ENCODE data around the gene KCNMA1.

The KCNMA1 gene

DNA sequence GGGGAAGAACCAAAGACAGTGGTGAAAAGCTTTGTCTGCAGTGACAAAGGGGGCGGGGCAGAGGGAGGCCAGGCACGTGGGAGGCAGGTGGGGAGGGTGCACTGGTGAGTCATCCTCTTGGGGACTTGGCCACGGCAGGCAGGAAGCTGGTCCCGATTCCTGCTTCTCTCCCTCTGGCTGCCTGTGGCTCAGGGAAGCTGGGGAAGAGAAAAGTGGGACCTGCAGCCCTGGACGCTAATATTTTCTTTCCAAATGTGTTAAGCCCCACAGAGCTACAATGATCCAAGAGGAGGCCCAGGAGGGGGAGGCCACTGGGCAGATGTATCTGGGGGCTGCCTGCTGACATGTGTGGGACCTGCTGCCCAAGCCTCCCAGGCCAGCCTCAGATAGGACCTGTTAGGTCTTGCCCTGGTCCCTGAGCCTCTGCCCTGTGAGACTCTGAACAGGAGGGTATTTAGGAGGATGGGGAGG is 231.8 kb downstream of the KCNMA1 start:
- H2BK5ac ChIP-seq (ENCODE audit: low read depth, low read length, poor library complexity, severe bottlenecking): no peak overlapping the region
- H2AFZ ChIP-seq (ENCODE audit: low read depth, low read length): peak overlapping the region; percentile 10
- H3K4ac ChIP-seq (ENCODE audit: low read depth in 1 of 2, low read length in 2 of 2): peak overlapping the region; percentile 5 to 64
- H4K91ac ChIP-seq (ENCODE audit: low read length): peak overlapping the region; percentile 40
- H3K9ac ChIP-seq (ENCODE audit: low read length): peak overlapping the region; percentile 37
- peak overlapping the region; percentile 46 for H2AK5ac ChIP-seq (ENCODE audit: low read length, severe bottlenecking)
- no peaks in the 10 kb centered on the region for H3K36me3 ChIP-seq (ENCODE audit: control insufficient read depth in 1 of 2, insufficient read depth in 2 of 2, low read depth in 1 of 2, low read length in 2 of 2)
- H2BK15ac ChIP-seq (ENCODE audit: low read depth, poor library complexity, severe bottlenecking): no peak overlapping the region
- peak; percentile 78 for DNase-seq
- H3K4me2 ChIP-seq (ENCODE audit: low read length, poor library complexity, severe bottlenecking): no peak overlapping the region
- peak overlapping the region; percentile 33 for H4K8ac ChIP-seq (ENCODE audit: low read length)
- peaks cover 25% of the 10 kb centered on the region for H3K4me1 ChIP-seq (ENCODE audit: control insufficient read depth, insufficient read depth, low read depth, low read length)
- no peak overlapping the region for H3K14ac ChIP-seq (ENCODE audit: low read length in 2 of 2)
- peak overlapping the region; percentile 40 to 90 for H3K18ac ChIP-seq (ENCODE audit: low read depth in 1 of 2, low read length in 2 of 2)
- H3K9me3 ChIP-seq (ENCODE audit: control insufficient read depth, low read length): no peaks in the 10 kb centered on the region
- H3K4me3 ChIP-seq (ENCODE audit: insufficient read depth in 1 of 2, low read depth in 1 of 2, low read length in 2 of 2): no peak overlapping the region
- peak overlapping the region; percentile 7 for H3K27ac ChIP-seq (ENCODE audit: low read length, poor library complexity, severe bottlenecking)
- 2% methylated on average over 4 of the region's 5 CpGs for WGBS
- H2BK12ac ChIP-seq (ENCODE audit: low read length in 2 of 2): peak overlapping the region; percentile 51 to 99
- peak overlapping the region in 1 of 2 experiments; percentile 56 for H3K23ac ChIP-seq (ENCODE audit: low read length in 2 of 2)
- H3K27me3 ChIP-seq (ENCODE audit: control insufficient read depth in 1 of 2, insufficient read depth in 1 of 2, low read length in 2 of 2): no peaks in the 10 kb centered on the region
- peaks cover 13% of the 10 kb centered on the region for H3K79me1 ChIP-seq (replicated peaks; ENCODE audit: low read length, poor library complexity, severe bottlenecking)
- H2BK120ac ChIP-seq (ENCODE audit: low read depth, low read length): peak overlapping the region; percentile 20

DNA sequence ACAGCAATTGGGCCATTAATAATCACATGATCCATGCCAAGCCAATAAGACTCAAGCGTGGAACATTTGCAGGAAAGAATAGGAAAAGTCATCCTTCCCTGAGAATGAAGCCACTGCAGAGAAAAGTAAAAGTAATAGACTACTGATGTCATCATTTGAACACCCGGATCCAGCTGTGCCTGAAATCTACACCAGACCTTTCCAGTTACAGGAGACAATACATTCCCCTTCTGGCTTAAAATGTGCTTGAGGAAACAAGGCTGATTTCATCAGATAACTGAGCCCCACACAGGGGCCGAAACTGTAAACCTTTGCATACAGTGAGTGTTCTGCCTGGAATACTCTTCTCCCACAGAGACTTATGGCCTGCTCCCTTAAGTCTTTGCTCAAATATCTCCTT is 232.8 kb downstream of the KCNMA1 start:
- Histone ChIP-seq H3K9me3 (ENCODE audit: control insufficient read depth, low read length) (no peaks in the 10 kb centered on the region), H4K8ac (ENCODE audit: low read length) (no peak overlapping the region), H4K91ac (ENCODE audit: low read length) (no peak overlapping the region), H3K14ac (ENCODE audit: low read length in 2 of 2) (no peak overlapping the region), H3K79me1 (replicated peaks; ENCODE audit: low read length, poor library complexity, severe bottlenecking) (peaks cover 10% of the 10 kb centered on the region), H3K4me1 (ENCODE audit: control insufficient read depth, insufficient read depth, low read depth, low read length) (peaks cover 21% of the 10 kb centered on the region), H3K9ac (ENCODE audit: low read length) (no peak overlapping the region), H3K23ac (ENCODE audit: low read length in 2 of 2) (no peak overlapping the region), H2AFZ (ENCODE audit: low read depth, low read length) (no peak overlapping the region), H2BK120ac (ENCODE audit: low read depth, low read length) (no peak overlapping the region), H3K4me3 (ENCODE audit: insufficient read depth in 1 of 2, low read depth in 1 of 2, low read length in 2 of 2) (no peak overlapping the region), H3K18ac (ENCODE audit: low read depth in 1 of 2, low read length in 2 of 2) (no peak overlapping the region), H3K27ac (ENCODE audit: low read length, poor library complexity, severe bottlenecking) (no peak overlapping the region), H3K4ac (ENCODE audit: low read depth in 1 of 2, low read length in 2 of 2) (no peak overlapping the region), H2BK5ac (ENCODE audit: low read depth, low read length, poor library complexity, severe bottlenecking) (no peak overlapping the region), H2BK15ac (ENCODE audit: low read depth, poor library complexity, severe bottlenecking) (no peak overlapping the region), H3K27me3 (ENCODE audit: control insufficient read depth in 1 of 2, insufficient read depth in 1 of 2, low read length in 2 of 2) (no peaks in the 10 kb centered on the region), H3K36me3 (ENCODE audit: control insufficient read depth in 1 of 2, insufficient read depth in 2 of 2, low read depth in 1 of 2, low read length in 2 of 2) (no peaks in the 10 kb centered on the region), H2BK12ac (ENCODE audit: low read length in 2 of 2) (peak overlapping the region in 1 of 2 experiments; percentile 56), H3K4me2 (ENCODE audit: low read length, poor library complexity, severe bottlenecking) (no peak overlapping the region), H2AK5ac (ENCODE audit: low read length, severe bottlenecking) (no peak overlapping the region)
- no peak for DNase-seq
- WGBS: 71% methylated on average over 3 of the region's 3 CpGs

DNA sequence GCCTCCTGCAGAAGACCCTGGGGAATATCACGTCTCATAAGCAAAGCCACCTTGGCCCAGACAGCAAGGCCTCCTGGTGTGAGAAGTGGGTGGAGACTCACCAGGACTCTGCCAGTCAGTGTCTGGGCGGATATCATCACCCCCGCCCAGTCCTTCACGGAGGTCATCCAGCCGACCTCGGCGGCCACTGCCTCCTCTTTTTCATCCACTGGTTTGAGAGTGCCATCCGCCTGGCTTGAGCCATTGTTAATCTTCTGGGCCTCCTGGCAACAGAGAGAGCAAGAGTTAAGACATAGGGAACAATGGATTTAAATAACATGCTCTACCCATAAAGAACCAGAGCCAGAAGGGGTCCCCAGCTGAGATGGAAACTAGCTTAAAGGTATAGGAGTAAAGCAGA is 233.8 kb downstream of the KCNMA1 start:
- no peak overlapping the region for H3K4ac ChIP-seq (ENCODE audit: low read depth in 1 of 2, low read length in 2 of 2)
- no peak overlapping the region for H2BK12ac ChIP-seq (ENCODE audit: low read length in 2 of 2)
- H2BK120ac ChIP-seq (ENCODE audit: low read depth, low read length): no peak overlapping the region
- no peaks in the 10 kb centered on the region for H3K27me3 ChIP-seq (ENCODE audit: control insufficient read depth in 1 of 2, insufficient read depth in 1 of 2, low read length in 2 of 2)
- H3K23ac ChIP-seq (ENCODE audit: low read length in 2 of 2): no peak overlapping the region
- no peak overlapping the region for H3K27ac ChIP-seq (ENCODE audit: low read length, poor library complexity, severe bottlenecking)
- H4K91ac ChIP-seq (ENCODE audit: low read length): peak overlapping the region; percentile 31
- peaks cover 10% of the 10 kb centered on the region for H3K79me1 ChIP-seq (replicated peaks; ENCODE audit: low read length, poor library complexity, severe bottlenecking)
- H4K8ac ChIP-seq (ENCODE audit: low read length): no peak overlapping the region
- no peak overlapping the region for H2BK15ac ChIP-seq (ENCODE audit: low read depth, poor library complexity, severe bottlenecking)
- H3K36me3 ChIP-seq (ENCODE audit: control insufficient read depth in 1 of 2, insufficient read depth in 2 of 2, low read depth in 1 of 2, low read length in 2 of 2): no peaks in the 10 kb centered on the region
- no peak overlapping the region for H3K4me3 ChIP-seq (ENCODE audit: insufficient read depth in 1 of 2, low read depth in 1 of 2, low read length in 2 of 2)
- no peaks in the 10 kb centered on the region for H3K9me3 ChIP-seq (ENCODE audit: control insufficient read depth, low read length)
- WGBS: 84% methylated on average over 7 of the region's 8 CpGs
- no peak overlapping the region for H3K9ac ChIP-seq (ENCODE audit: low read length)
- H2BK5ac ChIP-seq (ENCODE audit: low read depth, low read length, poor library complexity, severe bottlenecking): no peak overlapping the region
- H2AFZ ChIP-seq (ENCODE audit: low read depth, low read length): no peak overlapping the region
- H3K4me2 ChIP-seq (ENCODE audit: low read length, poor library complexity, severe bottlenecking): no peak overlapping the region
- no peak for DNase-seq
- no peak overlapping the region for H2AK5ac ChIP-seq (ENCODE audit: low read length, severe bottlenecking)
- H3K4me1 ChIP-seq (ENCODE audit: control insufficient read depth, insufficient read depth, low read depth, low read length): peaks cover 16% of the 10 kb centered on the region
- H3K18ac ChIP-seq (ENCODE audit: low read depth in 1 of 2, low read length in 2 of 2): peak overlapping the region in 1 of 2 experiments; percentile 19
- H3K14ac ChIP-seq (ENCODE audit: low read length in 2 of 2): no peak overlapping the region

DNA sequence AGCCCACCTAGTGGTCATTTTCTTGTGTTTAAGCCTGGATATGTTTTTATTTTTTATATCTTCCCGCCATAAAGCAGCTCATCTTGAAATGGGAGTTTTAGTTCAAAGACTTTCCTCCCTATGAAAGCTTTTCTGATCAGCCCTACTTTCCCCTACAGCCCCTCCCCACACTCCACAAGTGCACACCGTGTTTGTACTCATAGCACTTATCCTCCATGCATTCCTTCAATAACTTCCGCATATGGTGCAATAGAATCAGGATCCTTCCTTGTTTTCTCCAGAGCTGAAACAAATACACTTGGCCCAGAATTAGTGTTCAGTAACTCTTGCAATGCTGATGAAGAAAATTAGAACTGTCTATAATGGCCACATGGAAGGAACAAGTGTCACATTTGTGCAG is 235.9 kb downstream of the KCNMA1 start:
- DNase-seq: no peak

More for the DNA sequence above, 235.9 kb downstream of the KCNMA1 start:
- Histone ChIP-seq H2BK15ac (ENCODE audit: low read depth, poor library complexity, severe bottlenecking) (no peak overlapping the region), H3K23ac (ENCODE audit: low read length in 2 of 2) (no peak overlapping the region), H2AK5ac (ENCODE audit: low read length, severe bottlenecking) (no peak overlapping the region), H3K27me3 (ENCODE audit: control insufficient read depth in 1 of 2, insufficient read depth in 1 of 2, low read length in 2 of 2) (no peaks in the 10 kb centered on the region), H2BK12ac (ENCODE audit: low read length in 2 of 2) (no peak overlapping the region), H3K14ac (ENCODE audit: low read length in 2 of 2) (no peak overlapping the region), H3K18ac (ENCODE audit: low read depth in 1 of 2, low read length in 2 of 2) (no peak overlapping the region), H3K4me2 (ENCODE audit: low read length, poor library complexity, severe bottlenecking) (no peak overlapping the region), H3K9ac (ENCODE audit: low read length) (no peak overlapping the region), H3K9me3 (ENCODE audit: control insufficient read depth, low read length) (no peaks in the 10 kb centered on the region), H2AFZ (ENCODE audit: low read depth, low read length) (no peak overlapping the region), H3K4me3 (ENCODE audit: insufficient read depth in 1 of 2, low read depth in 1 of 2, low read length in 2 of 2) (no peak overlapping the region), H4K8ac (ENCODE audit: low read length) (no peak overlapping the region), H3K4ac (ENCODE audit: low read depth in 1 of 2, low read length in 2 of 2) (no peak overlapping the region), H2BK5ac (ENCODE audit: low read depth, low read length, poor library complexity, severe bottlenecking) (no peak overlapping the region), H3K36me3 (ENCODE audit: control insufficient read depth in 1 of 2, insufficient read depth in 2 of 2, low read depth in 1 of 2, low read length in 2 of 2) (no peaks in the 10 kb centered on the region), H2BK120ac (ENCODE audit: low read depth, low read length) (no peak overlapping the region), H4K91ac (ENCODE audit: low read length) (no peak overlapping the region), H3K79me1 (replicated peaks; ENCODE audit: low read length, poor library complexity, severe bottlenecking) (peaks cover 7% of the 10 kb centered on the region), H3K27ac (ENCODE audit: low read length, poor library complexity, severe bottlenecking) (no peak overlapping the region), H3K4me1 (ENCODE audit: control insufficient read depth, insufficient read depth, low read depth, low read length) (peaks cover 11% of the 10 kb centered on the region)
- 82% methylated on average over 3 of the region's 3 CpGs for WGBS

Measured in mesenchymal stem cell (in vitro differentiated cells and primary cell).